GM19372 (cell line): ENCODE measurements around the gene TIRAP.
"Not testable (repeated sequence)": the region's sequence is repeated elsewhere in the genome, so short reads cannot be mapped to it uniquely, and the experiment has no call there.

Experiments
- ATAC-seq: cut with Tn5 transposase; IDR thresholded peaks from one replicate; pipeline ENCODE4 v1.9.1; 2021; ENCODE audit warnings: mild to moderate bottlenecking, low read depth, moderate library complexity; ENCODE audit not compliant: unreplicated experiment

Gene TIRAP

DNA sequence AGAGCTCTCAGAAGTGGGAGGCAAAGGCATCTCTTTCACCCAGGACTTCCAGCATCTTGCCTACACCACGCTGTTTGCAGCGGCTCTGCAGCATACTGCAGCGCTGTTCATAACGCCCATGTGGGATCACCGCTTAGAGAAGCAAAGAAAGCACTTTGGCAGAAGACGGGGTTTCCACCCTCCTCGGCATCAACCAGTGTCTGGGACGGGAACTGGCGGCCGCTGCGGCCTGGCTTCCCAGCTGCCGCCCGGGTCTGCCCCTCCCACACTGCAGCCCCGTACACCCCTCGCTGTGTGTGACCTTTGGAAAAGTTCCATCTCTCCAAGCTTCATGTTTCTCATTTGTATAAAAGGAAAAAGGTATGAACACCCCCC is 545 bp upstream of the TIRAP start:
- ATAC-seq = no peak

DNA sequence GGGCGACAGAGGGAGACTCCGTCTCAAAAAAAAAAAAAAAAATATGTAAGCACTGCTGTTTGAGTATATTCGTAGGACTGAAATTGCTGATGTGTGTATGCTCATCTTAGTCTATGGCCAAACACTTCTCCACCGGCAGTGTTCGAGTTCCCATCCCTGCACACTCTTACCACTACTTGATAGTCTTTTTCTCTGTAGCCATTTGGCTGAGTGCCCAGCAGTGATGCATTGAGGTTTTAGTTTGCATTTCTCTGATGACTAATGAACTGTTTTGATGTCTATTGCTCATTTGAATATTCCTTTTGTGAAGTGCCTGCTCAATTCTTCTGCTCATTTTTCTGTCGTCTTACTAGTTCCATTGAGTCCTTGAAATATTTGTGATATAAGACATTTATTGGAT is 1.9 kb downstream of the TIRAP start:
- no peak for ATAC-seq

- ATAC-seq = no peak
These were observed 5.3 kb downstream of the TIRAP start for GRCh38 chr11:126288237-126288636.

DNA sequence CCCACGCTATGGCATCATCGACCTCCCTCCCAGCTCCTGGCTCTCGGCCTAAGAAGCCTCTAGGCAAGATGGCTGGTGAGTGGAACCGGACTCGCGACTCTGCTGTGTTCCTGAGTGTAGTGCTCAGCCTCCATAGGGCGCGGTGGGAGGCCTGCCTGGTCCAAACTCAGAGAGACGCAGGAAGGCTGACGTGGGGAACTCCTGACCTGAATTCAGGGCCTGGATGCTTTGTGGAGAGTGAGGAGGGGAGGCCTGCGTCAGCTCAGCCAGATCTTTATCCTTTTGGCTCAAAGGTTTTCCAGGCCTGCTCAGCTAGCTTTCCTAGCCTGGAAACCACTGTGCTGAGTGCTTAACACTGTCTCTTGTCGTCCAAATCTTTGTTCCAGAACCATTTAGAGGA is 8.0 kb downstream of the TIRAP start:
- ATAC-seq = no peak

- no peak for ATAC-seq
These were observed 10.8 kb downstream of the TIRAP start for GRCh38 chr11:126293726-126294125.

GRCh38 chr11:126297004-126297403 is 14.1 kb downstream of the TIRAP start:
- ATAC-seq = no peak

GRCh38 chr11:126303623-126304456 is 20.9 kb downstream of the TIRAP start, which contains the start of gene DCPS:
Gene DCPS, plus strand, starts transcription at chr11:126304060. Its CDS starts 21 bp downstream, at chr11:126304081.
- peak; percentile 88 for ATAC-seq

DNA sequence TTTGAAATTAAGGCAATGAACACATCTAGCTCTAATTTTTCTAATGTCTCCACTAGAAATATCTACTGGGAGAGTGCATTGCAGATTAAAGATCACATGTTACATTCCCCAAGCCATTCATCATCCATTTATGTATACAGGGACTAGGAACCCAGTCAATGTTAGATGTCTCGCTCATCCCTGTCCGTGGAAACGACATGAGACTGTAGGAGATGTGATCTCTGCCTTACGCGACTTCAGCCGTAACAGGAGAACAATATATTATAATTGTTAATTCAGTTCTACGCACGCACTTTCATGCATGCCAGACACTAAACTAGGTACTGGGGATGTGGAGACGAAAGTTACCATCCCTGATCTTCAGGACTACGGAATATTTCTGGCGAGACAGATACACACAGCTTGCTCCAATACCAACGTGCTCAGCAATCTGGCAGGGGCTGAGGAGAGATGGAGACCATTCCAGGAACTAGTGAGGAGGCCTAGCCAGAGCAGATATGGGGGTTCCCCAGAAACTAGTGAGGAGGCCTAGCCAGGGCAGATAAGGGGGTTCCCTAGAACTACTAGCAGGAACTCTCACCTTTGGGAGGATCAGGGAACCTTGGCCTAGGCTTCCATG is 21.7 kb downstream of the TIRAP start:
- no peak for ATAC-seq

- ATAC-seq = peak; percentile 33
These were observed 22.8 kb downstream of the TIRAP start for GRCh38 chr11:126305699-126306098.

- no peak for ATAC-seq
These were observed 24.8 kb downstream of the TIRAP start for GRCh38 chr11:126307706-126308105.

DNA sequence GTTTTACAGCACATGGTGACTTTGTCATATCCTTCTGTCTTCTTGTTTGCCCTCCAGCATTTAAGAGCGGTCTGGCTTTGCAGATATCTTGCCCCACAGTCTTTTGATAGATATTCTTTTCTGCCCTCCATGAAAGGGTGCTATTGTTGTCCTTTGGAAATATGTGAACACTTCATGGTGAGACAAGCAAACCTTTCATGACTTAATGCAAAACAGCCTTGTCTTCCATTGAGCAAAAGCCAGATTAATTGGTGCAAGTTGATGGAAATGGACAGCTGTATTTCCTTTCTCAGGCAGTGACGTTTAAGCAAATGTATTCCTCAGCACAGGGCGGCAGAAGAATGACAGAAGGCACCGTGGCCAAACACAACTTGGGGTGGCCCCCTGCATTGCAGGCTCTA is 25.4 kb downstream of the TIRAP start:
- no peak for ATAC-seq

DNA sequence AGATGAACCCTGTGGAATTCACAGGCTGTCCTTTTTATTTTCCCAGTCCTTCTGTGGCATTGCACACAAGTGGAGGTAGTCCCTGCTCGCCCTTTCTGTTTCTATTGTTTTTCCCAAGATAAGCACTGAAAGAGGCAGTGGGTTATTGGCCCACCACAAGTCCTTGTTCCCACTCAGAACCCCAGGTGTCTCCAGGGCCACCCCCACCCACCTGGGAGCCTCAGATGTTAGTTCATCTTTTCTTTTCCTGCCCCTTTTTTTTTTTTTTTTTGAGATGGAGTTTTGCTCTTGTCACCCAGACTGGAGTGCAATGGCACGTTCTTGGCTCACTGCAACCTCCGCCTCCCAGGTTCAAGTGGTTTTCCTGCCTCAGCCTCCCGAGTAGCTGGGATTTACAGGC is 25.9 kb downstream of the TIRAP start:
- ATAC-seq = not testable (repeated sequence)

GRCh38 chr11:126310200-126310991 is 27.5 kb downstream of the TIRAP start:
- ATAC-seq = peak; percentile 48

GRCh38 chr11:126310992-126311310 is 28.1 kb downstream of the TIRAP start:
- no peak for ATAC-seq

DNA sequence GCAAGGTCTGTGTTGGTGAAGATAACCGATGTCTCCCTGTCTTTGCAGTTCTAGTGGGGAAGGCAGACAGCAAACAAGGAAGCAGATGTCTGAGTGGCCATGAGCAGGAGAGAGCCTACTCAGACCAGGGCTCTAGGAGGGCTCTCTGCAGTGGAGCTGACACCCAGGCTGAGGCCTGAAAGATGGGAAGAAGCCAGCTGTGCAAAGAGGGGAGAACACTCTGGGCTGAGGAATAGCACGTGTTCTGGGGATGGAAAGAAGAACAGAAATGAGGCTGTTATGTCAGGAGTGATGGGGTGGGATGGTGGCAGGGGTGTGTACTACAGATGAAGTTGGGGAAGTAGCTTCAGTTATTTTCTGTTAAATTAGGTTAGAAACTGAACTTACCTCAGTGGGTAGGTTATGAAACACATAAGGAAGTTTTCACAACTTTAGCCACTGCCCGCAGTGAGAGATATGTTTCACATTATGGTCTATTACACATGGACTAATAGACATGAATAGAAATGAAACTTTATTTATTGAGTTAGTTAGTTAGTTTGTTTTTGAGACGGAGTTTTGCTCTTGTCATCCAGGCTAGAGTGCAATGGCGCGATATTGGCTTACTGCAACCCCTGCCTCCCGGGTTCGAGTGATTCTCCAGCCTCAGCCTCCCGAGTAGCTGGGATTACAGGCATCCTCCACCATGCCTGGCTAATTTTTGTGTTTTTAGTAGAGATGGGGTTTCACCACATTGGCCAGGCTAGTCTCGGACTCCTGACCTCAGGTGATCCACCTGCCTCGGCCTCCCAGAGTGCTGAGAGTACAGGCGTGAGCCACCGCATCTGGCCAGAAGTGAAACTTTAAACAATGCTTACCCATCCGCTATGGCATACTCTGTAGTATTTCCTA is 28.8 kb downstream of the TIRAP start:
- ATAC-seq = no peak

- ATAC-seq = no peak
These were observed 30.1 kb downstream of the TIRAP start for GRCh38 chr11:126312961-126313360.

DNA sequence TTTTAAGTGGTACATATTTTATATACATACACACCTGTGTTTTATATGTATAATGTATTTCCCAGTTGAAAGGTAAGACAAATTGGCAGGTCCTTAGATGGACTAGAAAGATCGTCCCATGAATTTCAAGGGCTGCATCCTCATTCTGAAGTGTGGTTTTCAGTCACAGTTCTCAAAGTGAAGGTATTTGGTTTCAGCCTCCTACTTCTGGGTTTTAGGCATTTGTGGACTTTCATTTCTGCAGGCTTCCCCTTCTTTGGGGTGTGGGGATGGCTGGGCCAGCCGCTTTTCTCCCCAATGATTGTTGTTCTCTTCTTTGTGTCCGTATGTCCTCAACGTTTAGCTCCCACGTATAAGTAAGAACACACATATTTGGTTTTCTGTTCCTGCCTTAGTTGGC is 30.9 kb downstream of the TIRAP start:
- no peak for ATAC-seq

- ATAC-seq = no peak
These were observed 34.5 kb downstream of the TIRAP start for GRCh38 chr11:126317432-126317755.

GRCh38 chr11:126317756-126318573 is 35.1 kb downstream of the TIRAP start:
- peak; percentile 25 for ATAC-seq
